Transverse colon (tissue), 4 donors: ENCODE results near the gene DOCK6. TPM values are rescaled to one million over a fixed set of nuclear protein-coding genes. Genes with fewer than 3 reads are reported as not detected.

Experiments
- DNase-seq: peaks from one replicate; pipeline ENCODE4 v3.0.0-alpha.2; 2019
- H3K27ac ChIP-seq, 4 donors: fragments of 200-600 bp; sonication (generic); 2 replicates each; pipeline ENCODE4 v1.5.1; 2016 to 2018; ENCODE audit warnings: inconsistent platforms in 4 of 4
- H3K27me3 ChIP-seq: fragments of 200-600 bp; sonication (generic); 2 replicates; pipeline ENCODE4 v1.5.1; 2017; ENCODE audit warnings: inconsistent platforms
- H3K36me3 ChIP-seq, 4 donors: fragments of 200-600 bp; sonication (generic); 2 replicates each; pipeline ENCODE4 v1.5.1; 2017 to 2019; ENCODE audit warnings: inconsistent platforms in 4 of 4
- H3K4me1 ChIP-seq, 4 donors: fragments of 200-600 bp; sonication (generic); 2 replicates each; pipeline ENCODE4 v1.5.1; 2017 to 2020; ENCODE audit warnings: inconsistent platforms in 4 of 4
- H3K4me3 ChIP-seq, 4 donors: fragments of 200-600 bp; sonication (generic); 1 replicate in 1 of 4; 2 replicates in 3 of 4; pipeline versions ENCODE4 v1.5.1 to v1.6.1; 2017 to 2019; ENCODE audit warnings: inconsistent platforms in 4 of 4
- H3K9me3 ChIP-seq, 2 donors: fragments of 200-600 bp; sonication (generic); 2 replicates each; pipeline ENCODE4 v1.5.1; 2017 to 2019; ENCODE audit warnings: inconsistent platforms in 2 of 2
- EP300 ChIP-seq: sonication (generic); formaldehyde crosslinking; IDR thresholded peaks from one replicate; pipeline ENCODE4 v1.6.1; 2017; ENCODE audit warnings: antibody characterized with exemption, low read depth
- POLR2A ChIP-seq: fragments of 450-650 bp; IDR thresholded peaks from one replicate; pipeline ENCODE4 v1.6.1; 2016; ENCODE audit warnings: antibody characterized with exemption, mild to moderate bottlenecking, moderate library complexity
- POLR2AphosphoS5 ChIP-seq, 3 donors: sonication (generic); formaldehyde crosslinking; IDR thresholded peaks; one replicate each; pipeline ENCODE4 v1.6.1; 2016; ENCODE audit warnings: antibody characterized with exemption in 3 of 3
- WGBS, 2 donors: methylation state at CpG; one replicate each; pipeline ENCODE4 v1.1.5; 2018; ENCODE audit warnings: low coverage in 1 of 2; 5-methylcytosine and 5-hydroxymethylcytosine counted together
- in situ Hi-C, 4 donors: fragments of 200-750 bp; cut with MboI; loops; one replicate each; pipeline versions ENCODE4 v1.15.0 to v1.15.1; 2017; ENCODE audit warnings: low sequenced_read_pairs in 3 of 4, low pct_ligation_motif_present in 1 of 4, low pct_unique_long_range_greater_than_20kb in 1 of 4
- intact Hi-C: fragments of 100-400 bp; cut with DNase I; formaldehyde crosslinking; loops from one replicate; pipeline ENCODE4 v1.15.1; 2023; ENCODE audit warnings: low total_unique reads
- total RNA-seq, 4 donors: library from RNA; depleted of rRNA; stranded (reverse); fragments of >200 nt; gene quantifications; one replicate each; pipeline ENCODE4 v1.1.0, GENCODE V29; 2016
- TF ChIP-seq, protein P1 (sequence below), 5 experiments: fragments of 200-600 bp in 3 of 5; fragments of 450-650 bp in 2 of 5; sonication (generic) in 3 of 5; IDR thresholded peaks; 1 replicate in 2 of 5; 2 replicates in 3 of 5; pipeline ENCODE4 v1.5.1; 2016 to 2017; ENCODE audit warnings: antibody characterized with exemption in 5 of 5, inconsistent platforms in 3 of 5, mild to moderate bottlenecking in 2 of 5, moderate library complexity in 1 of 5

DOCK6 gene
- total RNA-seq, 4 donors from 2014 or later = 66.4 to 268 (median 78.4) TPM

GRCh38 chr19:11200015-11200574 lies 62.2 kb downstream of the DOCK6 start:
- H3K27ac ChIP-seq = peak overlapping the region in 1 of 4 donors; percentile 95
- no peaks in the 10 kb centered on the region for H3K27me3 ChIP-seq
- no peak for DNase-seq
- no peaks in the 10 kb centered on the region for H3K36me3 ChIP-seq
- intact Hi-C loops (no loop called here), in situ Hi-C loops (loop anchor here (5.0 to 25.0 kb wide), 4 partner anchors 63 to 163 kb away; no protein-coding TSS in a partner anchor)
- no peaks in the 10 kb centered on the region for H3K9me3 ChIP-seq
- 80 to 88% methylated on average over 2 to 15 of the region's 15 CpGs for WGBS, 2 donors
- H3K4me1 ChIP-seq = peaks cover 4 to 44% (median 19%) of the 10 kb centered on the region in 4 donors
- no peak overlapping the region for H3K4me3 ChIP-seq
- TF ChIP-seq, protein P1, sequence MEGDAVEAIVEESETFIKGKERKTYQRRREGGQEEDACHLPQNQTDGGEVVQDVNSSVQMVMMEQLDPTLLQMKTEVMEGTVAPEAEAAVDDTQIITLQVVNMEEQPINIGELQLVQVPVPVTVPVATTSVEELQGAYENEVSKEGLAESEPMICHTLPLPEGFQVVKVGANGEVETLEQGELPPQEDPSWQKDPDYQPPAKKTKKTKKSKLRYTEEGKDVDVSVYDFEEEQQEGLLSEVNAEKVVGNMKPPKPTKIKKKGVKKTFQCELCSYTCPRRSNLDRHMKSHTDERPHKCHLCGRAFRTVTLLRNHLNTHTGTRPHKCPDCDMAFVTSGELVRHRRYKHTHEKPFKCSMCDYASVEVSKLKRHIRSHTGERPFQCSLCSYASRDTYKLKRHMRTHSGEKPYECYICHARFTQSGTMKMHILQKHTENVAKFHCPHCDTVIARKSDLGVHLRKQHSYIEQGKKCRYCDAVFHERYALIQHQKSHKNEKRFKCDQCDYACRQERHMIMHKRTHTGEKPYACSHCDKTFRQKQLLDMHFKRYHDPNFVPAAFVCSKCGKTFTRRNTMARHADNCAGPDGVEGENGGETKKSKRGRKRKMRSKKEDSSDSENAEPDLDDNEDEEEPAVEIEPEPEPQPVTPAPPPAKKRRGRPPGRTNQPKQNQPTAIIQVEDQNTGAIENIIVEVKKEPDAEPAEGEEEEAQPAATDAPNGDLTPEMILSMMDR (IDR thresholded peaks at IDR 0.05) = no peak
- TF ChIP-seq POLR2A = no peak
- TF ChIP-seq EP300 = no peak
- no peak for TF ChIP-seq POLR2AphosphoS5 (IDR thresholded peaks at IDR 0.05)

DNA sequence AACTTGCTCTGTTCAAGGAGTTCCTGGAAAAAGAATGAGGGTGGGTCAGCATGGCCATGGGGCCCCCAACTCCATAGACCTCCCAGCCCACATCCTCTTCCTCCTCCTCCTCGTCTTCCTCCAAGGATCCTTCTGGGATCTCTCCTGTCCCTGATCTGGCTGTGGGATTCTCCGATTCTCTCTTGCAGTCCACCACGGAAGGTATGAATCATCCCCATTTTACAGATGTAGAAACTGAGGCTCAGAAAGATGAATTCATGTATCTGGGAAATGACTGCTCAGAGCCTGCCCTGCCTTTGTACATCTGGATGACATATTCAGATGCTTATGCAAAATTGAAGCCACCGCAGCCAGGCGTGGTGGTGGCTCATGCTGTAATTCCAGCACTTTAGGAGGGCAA lies 62.8 kb downstream of the DOCK6 start:
- Histone ChIP-seq H3K9me3 (no peaks in the 10 kb centered on the region), H3K27ac (peak overlapping the region; percentile 90 to 96 (median 94)), H3K4me3 (no peak overlapping the region), H3K27me3 (no peaks in the 10 kb centered on the region), H3K4me1 (peaks cover 0 to 43% (median 19%) of the 10 kb centered on the region in 4 donors), H3K36me3 (no peaks in the 10 kb centered on the region)
- no peak for DNase-seq
- 83% methylated on average over 5 of the region's 5 CpGs; no CpG with 5 or more reads in 1 of the 2 donors for WGBS, 2 donors
- intact Hi-C loops = no loop called here
- in situ Hi-C loops = no loop called here
- no peak for TF ChIP-seq EP300
- TF ChIP-seq, protein P1 (IDR thresholded peaks at IDR 0.05) = no peak
- TF ChIP-seq POLR2AphosphoS5 (IDR thresholded peaks at IDR 0.05) = no peak
- no peak for TF ChIP-seq POLR2A

DNA sequence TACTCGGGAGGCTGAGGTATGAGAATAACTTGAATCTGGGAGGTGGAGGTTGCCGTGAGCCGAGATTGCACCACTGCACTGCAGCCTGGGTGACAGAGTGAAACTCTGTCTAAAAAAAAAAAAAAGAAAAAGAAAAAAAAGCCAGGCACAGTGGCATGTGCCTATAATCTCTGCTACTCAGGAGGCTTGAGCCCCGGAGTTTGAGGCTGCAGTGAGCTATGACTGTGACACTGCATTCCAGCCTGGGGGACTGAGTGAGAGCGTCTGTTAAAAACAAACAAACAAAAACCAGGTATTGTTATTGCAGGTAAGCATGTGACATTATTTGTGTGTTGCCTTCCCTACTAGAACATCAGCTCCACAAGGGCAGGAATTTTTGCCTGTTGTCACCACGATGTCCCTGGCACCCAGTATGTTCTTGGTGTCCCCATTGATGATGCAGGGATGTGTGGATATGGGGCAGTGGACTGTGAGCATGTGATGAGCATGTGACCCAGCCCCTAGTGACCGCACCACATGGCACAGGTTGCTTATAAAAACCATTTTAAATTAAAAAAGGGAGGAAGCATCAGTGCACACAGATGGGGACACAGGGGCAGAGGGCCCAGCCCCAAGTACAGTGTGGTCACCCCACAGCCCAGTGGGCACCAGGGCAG lies 63.4 kb downstream of the DOCK6 start:
- Histone ChIP-seq H3K36me3 (no peaks in the 10 kb centered on the region), H3K4me1 (peaks cover 0 to 43% (median 21%) of the 10 kb centered on the region in 4 donors), H3K4me3 (no peak overlapping the region), H3K27ac (peak overlapping the region; percentile 90 to 96 (median 94)), H3K9me3 (no peaks in the 10 kb centered on the region), H3K27me3 (no peaks in the 10 kb centered on the region)
- WGBS, 2 donors = 67 to 80% methylated on average over 3 to 7 of the region's 7 CpGs
- intact Hi-C loops = no loop called here
- in situ Hi-C loops = no loop called here
- no peak for DNase-seq
- TF ChIP-seq, protein P1 (IDR thresholded peaks at IDR 0.05) = no peak
- TF ChIP-seq POLR2AphosphoS5 (IDR thresholded peaks at IDR 0.05) (no peak), EP300 (no peak), POLR2A (no peak)

DNA sequence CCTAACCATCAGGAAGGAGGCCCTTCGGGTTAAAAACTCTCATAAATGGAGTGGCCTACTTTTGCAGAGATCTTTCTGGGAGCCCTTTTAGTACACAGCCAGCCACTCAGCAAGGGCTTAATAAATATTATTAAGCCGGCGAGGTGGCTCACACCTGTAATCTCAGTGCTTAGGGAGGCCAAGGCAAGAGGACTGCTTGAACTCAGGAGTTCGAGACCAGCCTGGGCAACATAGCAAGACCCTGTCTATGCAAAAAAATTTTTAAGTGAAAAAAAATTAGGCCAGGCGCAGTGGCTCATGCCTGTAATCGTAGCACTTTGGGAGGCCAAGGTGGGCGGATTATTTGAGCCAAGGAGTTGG lies 64.2 kb downstream of the DOCK6 start:
- WGBS, 2 donors = 0 to 74% methylated on average over 1 to 7 of the region's 7 CpGs
- Histone ChIP-seq H3K27me3 (no peaks in the 10 kb centered on the region), H3K36me3 (peaks cover 0 to under 1% (median 0%) of the 10 kb centered on the region in 4 donors), H3K4me3 (peak overlapping the region in 3 of 4 donors; percentile 53 to 82 (median 61)), H3K27ac (peak overlapping the region; percentile 90 to 96 (median 94)), H3K9me3 (no peaks in the 10 kb centered on the region), H3K4me1 (peaks cover 0 to 45% (median 25%) of the 10 kb centered on the region in 4 donors)
- in situ Hi-C loops (no loop called here), intact Hi-C loops (no loop called here)
- TF ChIP-seq EP300 (no peak), POLR2A (no peak), POLR2AphosphoS5 (IDR thresholded peaks at IDR 0.05) (no peak)
- TF ChIP-seq, protein P1 (IDR thresholded peaks at IDR 0.05) = no peak
- DNase-seq = no peak
